GM18909 (cell line): Measurements from ENCODE around the gene CCR4.
"Not testable (repeated sequence)": the region's sequence is repeated elsewhere in the genome, so short reads cannot be mapped to it uniquely, and the experiment has no call there.

ENCODE experiments used
- ATAC-seq: cut with Tn5 transposase; IDR thresholded peaks from one replicate; pipeline ENCODE4 v1.9.1; 2021; ENCODE audit warnings: mild to moderate bottlenecking; ENCODE audit not compliant: unreplicated experiment, poor library complexity

Gene CCR4

DNA sequence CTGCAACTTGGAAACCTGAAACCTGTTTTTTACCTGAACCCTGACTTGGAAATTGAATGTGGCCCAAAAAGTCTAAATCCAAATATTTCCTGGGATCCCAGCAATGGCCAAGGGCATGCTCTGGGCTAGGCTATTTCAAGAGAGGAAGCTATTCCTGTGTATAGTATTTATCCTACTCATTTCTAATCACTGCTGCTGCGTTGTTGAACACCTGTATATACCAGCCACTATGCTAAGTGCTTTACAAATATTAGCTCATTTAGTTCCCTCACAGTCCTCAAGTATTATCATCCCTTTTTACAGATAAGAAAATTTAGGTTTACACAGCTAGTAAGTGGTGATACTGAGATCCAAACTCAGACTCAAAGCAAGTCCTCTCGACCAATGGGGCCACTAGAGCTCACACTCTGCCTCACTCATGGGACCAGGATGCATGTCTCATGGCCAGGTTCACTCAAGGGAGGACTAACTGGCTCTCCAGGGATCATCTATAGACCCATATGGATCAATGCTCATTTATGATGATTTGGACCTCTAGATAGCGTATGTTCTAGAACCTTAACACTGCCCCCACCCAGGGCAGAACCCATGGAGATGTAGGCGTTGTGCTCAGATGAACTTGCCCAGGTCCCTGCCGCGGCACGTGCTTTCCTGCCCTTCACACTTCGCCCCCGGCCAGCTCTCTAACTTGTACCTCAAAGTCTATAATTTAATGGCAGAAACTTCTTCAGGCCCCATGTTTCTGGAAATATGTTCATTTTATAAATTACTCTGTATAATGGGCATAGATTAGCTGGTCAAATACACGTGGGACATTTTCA is 2.6 kb upstream of the CCR4 start:
- no peak for ATAC-seq

DNA sequence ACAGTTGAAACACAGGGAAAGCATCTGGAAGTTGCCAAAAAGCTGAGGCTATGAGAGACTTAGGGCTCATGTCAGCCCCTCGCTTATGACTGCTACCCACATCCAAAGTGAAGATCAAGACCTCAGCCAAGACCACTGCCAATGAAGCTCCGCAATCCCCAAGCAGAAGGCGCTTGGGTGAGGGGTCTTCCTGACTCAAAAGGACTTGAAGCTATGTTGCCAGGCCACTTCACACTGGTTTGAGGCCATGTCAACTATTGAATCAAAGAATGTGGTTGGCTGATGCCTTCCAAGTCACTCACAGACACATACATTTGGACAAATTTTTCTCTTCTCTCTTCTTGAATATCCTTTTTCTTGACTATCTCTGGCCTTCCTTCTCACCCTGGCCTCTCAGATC is 928 bp upstream of the CCR4 start:
- no peak for ATAC-seq

DNA sequence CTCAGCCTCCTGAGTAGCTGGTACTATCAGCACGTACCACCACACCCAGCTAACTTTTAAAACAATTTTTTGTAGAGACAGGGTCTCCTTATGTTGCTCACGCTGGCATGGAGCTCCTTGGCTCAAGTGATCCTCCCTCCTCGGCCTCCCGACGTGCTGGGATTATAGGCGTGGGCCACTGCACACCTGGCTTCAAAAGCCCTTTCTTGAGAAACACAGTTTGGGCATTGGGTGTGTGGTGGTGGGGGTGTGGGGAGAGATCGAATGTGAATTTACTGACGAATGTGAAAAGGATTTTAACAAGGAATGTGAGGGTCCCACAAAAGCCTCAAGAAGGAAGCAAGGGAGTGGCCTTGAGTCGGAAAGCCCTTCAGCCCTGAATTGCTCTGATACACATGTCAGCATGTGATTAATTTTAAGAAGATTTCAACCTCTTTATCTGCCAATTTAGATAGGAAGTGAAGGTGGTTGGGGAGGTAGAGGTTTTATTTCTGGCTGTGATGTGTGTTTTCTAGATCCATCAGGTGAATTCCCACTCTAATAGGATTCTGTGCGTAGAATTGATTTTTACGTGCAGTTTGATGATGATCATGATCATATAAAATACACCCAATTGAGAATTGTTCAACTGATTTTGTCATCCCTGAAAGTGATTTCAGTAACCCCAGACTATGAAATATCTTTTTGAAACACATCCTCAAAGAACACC is 1.1 kb downstream of the CCR4 start:
- ATAC-seq, result no peak

DNA sequence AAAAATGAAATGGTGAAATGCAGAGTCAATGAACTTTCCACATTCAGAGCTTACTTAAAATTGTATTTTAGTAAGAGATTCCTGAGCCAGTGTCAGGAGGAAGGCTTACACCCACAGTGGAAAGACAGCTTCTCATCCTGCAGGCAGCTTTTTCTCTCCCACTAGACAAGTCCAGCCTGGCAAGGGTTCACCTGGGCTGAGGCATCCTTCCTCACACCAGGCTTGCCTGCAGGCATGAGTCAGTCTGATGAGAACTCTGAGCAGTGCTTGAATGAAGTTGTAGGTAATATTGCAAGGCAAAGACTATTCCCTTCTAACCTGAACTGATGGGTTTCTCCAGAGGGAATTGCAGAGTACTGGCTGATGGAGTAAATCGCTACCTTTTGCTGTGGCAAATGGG is 3.1 kb downstream of the CCR4 start:
- ATAC-seq, result no peak

DNA sequence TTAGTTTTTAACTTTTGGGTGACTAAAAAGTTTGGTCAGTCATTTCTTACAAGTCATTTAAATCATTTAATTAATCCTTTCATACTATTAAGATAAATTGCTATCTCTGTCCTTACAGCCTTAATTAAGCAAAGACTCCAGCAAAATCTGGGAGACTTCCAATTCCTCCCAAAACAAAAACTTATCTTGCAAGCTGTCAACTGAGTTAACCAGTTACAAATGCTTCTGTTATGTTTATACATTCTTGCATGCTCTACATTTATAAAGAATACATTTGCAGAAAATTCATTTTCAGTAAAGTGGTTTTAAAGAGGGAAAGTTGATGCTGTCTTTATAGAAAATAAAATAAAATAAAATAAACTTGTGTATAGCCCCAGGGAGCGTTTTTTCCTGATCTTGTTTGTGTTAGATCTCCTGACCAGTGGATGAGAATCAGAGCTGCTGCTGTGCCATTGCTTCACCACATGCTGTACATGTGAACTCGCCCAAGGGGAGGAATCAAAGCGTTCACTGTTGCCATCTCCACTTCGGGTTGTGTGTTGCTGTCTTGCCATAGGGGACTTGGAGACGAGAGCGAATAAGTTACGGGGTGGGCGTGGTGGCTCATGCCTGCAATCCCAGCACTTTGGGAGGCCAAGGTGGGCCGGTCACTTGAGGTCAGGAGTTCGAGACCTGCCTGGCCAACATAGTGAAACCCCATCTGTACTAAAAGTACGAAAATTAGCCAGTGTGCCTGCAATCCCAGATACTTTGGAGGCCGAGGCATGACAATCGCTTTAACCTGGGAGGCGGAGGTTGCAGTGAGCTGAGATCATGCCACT is 5.5 kb downstream of the CCR4 start:
- ATAC-seq, result no peak

DNA sequence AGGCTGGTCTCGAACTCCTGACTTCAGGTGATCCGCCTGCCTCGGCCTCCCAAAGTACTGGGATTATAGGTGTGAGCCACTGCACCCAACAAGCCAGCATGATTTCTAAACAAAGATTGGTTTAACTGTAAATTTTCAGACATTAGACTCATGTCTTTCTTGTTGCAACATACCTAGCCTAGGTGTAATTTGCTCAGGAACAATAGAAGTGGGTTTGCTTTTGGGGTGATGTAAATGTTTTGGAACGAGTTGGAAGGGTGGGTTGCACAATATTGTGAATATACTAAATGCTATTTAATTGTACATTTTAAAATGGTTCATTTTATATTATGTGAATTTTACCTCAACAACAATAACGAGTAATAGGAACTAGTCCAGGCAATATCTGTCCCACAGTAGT is 7.1 kb downstream of the CCR4 start:
- no peak for ATAC-seq

DNA sequence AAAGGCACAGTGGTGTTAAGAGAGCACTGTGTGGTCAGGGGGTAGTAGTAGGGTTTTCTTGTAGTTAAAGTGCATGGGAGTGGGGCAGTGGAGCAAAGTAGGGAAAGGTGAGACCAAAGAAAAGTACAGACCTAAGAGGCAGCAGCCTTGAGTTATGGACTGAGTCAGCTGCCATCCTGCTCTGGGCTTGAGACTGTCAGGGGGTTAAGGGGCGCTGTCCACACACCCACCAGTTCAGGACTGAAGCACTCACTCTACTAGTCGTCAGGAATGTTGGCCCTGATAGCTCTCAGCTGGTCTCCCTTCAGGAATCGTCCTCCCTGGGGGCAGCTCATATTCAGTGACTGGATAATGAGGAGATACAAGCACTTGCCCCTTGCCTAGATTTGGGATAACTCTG is 7.9 kb downstream of the CCR4 start:
- no peak for ATAC-seq

DNA sequence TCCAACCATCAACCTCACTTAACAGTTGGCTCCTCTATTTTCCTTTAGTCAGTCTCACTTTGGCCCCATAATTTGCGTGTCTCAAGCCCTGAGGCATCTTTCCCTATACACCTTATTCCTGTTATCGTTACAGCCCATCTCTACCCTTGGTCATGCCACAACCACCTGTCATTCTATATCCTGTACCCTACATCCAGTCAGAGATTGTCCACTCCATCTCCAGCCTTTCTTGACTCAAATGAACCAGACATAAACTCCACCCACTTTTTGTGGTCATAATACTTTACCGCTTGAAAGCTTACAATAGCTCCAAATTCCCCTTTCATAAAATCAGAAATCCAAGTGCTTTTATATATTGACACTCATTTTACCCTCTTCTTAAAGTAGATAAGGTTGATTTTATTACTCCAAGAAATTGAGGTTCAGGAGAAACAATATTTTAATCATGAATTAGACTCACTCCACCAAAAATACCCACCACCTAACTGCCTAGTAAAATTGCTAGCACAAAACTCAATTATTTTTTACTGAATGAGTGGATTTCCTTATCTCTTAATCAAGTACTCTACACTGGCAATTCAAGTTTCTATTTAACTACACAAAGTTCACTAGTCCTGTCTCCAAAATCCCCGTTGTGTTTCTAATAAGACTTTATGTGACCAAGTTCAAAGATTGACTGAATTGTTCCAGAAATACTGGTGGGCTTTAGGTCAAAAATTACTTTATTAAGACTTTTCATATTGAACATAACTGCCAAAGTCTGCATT is 9.1 kb downstream of the CCR4 start:
- ATAC-seq, result no peak

DNA sequence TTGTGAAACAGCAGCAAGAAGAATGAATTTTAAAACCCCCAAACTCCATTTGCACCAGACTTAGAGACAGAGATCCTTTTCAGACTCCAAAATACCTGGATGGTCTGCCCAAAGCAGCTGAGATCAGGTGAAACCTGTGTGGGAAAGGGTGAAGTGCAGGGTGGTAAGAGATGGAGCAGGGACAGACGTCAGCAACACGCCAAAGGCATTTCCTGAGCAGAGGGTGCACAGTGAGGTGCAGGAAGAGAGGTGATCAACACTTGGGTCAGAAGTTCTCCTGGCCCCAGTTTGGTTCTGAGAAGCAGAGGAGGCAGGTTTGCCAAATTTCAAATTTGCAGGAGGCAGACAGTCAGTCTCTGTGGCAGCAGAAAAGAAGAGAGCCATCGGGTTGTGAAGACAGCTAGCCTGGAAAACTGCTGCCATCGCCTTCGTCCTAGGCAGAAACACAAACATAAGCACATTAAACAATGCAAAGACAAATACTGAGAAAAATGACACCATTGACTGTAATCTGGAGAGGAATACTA is 9.8 kb downstream of the CCR4 start:
- no peak for ATAC-seq

DNA sequence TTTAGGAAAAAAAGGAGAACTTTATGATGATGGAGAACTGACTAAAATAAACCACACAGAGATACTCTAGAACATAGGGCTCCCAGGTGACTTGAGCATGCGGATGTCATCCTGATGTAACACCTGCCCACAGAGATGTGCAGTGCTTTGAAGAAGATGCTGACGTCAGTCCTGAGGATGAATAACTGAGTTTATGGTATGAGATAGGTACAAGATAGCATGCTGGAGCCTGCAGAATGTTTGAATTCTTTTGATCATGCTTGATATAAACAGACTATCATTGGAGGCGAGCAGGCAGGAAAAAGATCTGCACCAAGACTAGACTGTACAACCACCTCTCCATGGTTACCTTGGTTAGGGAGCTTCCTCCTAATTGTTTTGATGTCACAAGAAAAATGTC is 12.4 kb downstream of the CCR4 start:
- no peak for ATAC-seq

DNA sequence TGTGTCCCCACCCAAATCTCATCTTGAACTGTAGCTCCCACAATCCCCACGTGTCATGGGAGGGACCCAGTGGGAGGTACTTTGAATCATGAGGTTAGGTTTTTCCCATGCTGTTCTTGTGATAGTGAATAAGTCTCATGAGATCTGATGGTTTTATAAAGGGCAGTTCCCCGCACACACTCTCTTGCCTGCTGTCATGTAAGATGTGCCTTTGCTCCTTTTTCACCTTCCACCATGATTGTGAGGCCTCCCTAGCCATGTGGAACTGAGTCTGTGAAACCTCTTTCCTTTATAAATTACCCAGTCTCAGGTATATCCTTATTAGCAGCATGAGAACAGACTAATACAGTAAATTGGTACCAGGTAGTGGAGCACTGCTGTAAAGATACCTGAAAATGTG is 13.3 kb downstream of the CCR4 start:
- ATAC-seq, result not testable (repeated sequence)

DNA sequence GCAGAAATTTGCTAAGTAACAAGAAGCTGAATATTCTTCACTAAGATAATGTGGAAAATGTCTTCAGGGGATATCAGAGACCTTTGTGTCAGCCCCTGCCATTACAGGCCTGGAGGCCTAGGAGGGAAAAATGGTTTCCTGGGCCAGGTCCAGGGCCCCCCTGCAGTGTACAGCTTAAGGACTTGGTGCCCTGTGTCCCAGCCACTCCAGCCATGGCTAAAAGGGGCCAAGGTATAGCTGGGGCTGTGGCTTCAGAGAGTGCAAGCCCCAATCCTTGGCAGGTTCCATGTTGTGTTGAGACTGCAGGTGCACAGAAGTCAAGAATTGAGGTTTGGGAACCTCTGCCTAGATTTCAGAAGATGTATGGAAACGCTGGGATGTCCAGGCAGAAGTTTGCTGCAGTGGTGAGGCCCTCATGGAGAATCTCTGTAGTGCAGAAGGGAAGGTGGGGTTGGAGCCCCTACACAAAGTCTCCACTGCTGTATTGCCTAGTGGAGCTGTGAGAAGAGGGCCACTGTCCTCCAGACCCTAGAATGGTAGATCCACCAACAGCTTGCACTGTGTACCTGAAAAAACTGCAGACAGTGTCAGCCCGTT is 14.3 kb downstream of the CCR4 start:
- ATAC-seq, result not testable (repeated sequence)

DNA sequence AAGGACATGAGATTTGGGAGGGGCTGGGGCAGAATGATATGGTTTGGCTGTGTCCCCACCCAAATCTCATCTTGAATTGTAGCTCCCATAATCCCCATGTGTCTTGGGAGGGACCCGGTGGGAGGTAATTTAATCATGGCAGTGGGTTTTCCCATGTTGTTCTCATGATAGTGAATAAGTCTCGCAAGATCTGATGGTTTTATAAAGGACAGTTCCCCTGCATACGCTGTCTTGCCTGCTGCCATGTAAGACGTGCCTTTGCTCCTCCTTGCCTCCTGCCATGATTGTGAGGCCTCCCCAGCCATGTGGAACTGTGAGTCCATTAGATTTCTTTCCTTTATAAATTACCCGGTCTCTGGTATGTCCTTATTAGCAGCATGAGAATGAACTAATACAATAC is 15.2 kb downstream of the CCR4 start:
- ATAC-seq, result not testable (repeated sequence)

DNA sequence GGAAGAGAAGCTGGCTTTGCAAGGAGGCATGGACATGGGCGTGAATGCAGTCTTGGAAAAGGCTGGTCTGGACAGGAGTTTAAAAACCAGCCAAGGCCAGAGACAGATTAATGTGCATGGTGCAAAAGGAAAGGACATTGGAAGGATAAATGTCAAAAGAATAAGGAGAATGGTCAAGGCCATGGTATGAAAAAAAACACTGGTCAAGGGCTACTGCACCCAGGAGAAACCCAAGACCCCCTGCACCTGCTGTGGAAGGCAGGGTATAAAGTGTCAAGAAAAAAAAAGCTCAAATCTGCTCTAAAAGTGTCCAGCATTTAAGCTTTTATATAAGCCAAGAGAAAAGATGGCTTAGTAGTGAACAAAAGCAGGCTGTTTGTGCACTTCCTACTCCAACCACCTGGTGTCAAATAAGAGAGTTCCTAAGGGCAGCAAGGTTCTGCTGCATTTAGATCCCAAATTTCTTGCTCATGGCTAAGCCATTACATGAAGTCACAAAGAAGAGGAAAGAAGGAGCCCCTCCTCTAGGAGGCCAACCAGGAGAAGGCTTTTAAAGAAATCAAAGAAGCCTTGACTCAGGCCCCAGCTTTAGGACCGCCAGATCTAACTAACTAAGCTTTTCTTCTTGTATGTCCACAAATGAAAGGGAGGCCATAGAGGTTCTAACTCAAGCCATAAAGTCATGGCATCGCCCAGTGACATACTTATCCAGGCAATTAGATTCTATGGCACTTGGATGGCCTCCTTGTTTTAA is 16.9 kb downstream of the CCR4 start:
- ATAC-seq, result no peak

DNA sequence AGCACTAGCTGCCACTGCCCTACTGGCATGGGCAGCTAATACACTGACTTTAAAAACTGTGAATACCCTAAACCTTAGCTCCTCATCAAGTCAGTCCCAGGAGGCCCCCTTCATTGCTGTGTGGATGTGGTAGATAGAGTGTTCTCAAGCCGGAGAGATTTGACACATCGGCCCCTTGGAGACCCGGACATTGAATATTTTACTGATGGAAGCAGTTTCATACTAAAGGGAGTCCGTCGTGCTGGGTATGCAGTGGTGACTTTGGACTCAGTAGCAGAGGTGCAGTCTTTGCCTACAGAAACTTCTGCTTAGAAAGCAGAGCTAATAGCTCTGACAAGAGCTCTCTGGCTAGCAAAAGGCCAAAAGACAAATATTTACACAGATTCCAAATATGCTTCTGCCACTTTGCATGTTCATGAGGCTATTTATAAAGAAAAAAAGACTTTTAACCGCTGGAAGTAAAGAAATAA is 17.5 kb downstream of the CCR4 start:
- no peak for ATAC-seq

DNA sequence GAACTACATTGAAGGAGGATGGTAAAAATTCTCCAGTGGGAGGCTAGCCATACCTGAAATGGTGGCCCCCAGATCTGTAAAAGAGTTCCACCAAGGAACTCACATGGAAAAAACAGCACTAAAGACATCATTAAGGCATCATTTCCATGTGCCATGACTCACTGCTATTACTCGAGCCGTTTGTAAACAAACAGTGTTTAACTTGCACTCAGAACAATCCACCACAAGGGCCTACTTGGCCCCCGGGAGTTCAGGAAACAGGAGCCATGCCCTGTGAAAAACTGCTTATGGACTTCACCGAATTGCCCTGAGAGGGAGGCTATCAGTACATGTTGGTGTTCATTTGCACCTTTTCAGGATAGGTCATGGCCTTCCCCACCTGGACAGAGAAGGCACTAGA is 18.2 kb downstream of the CCR4 start:
- ATAC-seq, result no peak

DNA sequence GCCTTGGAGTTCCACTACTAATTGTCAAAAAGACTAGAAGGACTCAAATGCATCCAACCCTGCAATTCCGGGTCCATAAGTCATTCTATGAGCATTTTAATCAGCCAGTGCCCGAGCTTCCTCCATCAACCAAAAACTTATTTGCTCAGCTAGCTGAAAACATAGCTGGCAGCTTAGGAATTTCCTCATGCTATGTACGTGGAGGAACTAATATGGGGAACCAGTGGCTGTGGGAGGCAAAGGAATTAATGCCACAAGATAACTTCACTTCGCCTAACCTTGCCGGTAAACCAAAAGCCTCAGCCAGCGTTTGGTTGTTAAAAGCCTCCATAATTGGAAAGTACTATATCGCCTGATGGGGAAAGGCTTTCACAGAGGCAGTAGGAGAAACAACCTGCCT is 19.8 kb downstream of the CCR4 start:
- ATAC-seq, result not testable (repeated sequence)

DNA sequence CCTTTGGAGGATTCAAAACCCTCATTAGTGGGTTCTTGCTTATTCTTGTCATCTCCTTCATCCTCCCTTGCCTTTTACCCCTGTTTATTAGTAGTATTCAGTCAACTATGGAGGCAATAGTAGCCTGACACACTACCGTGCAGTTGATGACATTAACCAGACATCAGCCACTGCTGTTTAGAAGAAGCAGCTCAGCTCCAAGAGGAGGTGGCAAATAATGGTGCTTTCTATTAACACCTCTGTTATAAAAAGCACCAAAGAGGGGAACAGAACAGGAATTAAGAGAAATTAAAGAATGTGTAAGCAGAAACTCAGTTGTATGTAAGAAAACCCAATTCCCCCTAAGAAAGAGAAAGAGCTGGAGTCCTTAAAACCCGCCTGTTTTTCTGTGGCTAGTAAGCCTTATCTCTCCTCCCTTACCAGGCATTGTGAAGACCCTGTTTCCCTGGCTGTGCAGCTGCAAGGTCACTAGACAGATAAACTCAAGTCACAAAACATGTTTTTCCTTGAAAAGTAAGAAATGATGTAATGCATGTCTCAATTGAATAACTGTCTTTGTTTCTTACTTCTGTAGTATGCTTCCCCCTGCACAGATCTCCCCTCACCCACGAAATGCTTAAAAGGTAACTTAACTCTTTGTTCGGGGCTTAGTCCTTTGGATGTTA is 21.2 kb downstream of the CCR4 start:
- ATAC-seq, result no peak
